ENCODE data around the gene FSTL3.
"Not testable (repeated sequence)": the region's sequence is repeated elsewhere in the genome, so short reads cannot be mapped to it uniquely, and the experiment has no call there.

The FSTL3 gene

GRCh38 chr19:661427-662196 is 14.6 kb upstream of the FSTL3 start:
- DNase-seq (ENCODE audit: low spot score): no peak

- no peak for DNase-seq (ENCODE audit: low spot score)
Measured at GRCh38 chr19:662207-662961, 13.8 kb upstream of the FSTL3 start.

DNA sequence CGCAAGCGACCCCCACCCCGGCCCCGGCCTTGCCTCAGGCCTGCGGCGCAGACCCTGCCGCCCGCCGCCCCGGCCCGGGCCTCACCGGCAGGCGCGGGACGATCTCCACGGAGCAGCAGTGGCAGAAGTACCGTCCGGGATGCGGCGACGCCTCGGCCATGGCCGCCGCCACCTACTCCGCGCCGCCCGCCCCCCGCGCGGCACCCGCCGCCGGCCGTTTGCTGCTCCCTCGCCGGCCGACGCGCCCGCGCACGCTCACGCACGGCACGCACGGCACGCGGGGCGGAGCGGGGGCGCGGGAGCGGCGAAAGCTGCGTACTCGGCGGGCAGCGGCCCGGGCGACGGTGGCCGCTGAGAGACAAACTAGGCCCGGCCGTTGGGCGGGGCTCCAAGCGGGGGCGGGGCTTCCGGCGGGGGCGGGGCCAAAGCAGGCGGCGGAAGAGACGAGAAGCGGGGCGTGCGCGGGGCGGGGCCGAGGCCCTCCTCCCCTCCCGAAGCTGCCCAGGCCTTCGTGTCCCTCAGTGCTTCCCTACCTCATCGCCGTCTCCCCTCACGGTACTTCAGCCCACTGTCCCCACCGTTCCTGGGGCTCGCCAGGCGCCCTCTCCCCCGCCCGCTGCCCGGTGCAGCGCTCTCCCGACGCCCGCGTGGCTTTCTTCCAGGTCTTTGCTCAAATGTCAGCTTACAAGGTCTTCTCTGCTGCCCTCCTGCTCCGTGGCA is 13.1 kb upstream of the FSTL3 start, which contains the start of gene RNF126:
Gene RNF126 (minus strand): TSS at position 253 of the 720 bp plus-strand sequence. CDS start 93 bp downstream, at position 160.
- DNase-seq (ENCODE audit: low spot score): peak; percentile 93

DNA sequence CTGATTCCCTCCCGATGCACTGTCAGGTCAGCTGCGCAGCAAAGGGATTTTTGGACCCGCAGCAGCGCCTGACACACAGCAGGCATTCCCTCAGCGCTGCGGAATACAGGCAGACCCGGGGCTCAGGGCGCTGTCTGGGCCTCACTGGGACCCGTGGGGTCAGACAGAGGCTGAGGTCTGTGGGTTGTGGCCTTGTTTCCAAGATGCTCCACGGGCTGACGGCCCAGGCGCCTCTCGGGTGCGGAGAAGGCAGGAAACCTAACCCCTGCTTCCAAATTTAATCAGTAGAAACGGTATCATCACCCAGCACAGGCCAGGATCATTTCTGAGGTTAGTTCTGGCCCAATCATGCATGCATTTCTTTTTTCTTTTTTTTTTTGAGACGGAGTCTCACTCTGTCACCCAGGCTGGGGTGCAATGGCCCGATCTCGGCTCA is 12.5 kb upstream of the FSTL3 start:
- no peak for DNase-seq (ENCODE audit: low spot score)

DNA sequence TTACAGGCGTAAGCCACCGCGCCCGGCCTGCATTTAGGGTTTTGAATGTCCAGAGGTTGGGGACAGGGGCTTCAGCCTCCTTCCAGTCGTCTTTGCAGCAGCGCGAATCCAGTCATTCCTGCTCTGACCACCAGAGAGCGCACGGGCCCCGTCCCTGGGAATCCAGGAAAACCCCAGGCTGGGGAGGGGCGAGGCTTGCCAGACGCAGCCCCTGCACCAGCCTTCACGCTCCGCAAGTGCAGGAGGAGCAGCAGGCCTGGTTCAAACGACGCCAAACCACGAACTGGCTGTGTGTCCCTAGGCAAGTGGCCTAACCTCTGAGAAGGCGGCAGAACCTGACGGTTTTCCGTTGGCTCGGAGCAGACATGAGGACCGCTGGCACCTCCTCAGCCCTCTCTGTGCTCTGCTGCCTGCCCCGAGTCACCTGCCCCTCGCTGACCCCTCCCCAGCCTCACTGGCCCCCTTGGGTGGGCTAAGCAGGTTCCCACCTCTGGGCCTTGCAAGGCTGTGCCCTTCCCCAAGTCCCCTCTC is 11.2 kb upstream of the FSTL3 start:
- DNase-seq (ENCODE audit: low spot score): peak; percentile 80

DNA sequence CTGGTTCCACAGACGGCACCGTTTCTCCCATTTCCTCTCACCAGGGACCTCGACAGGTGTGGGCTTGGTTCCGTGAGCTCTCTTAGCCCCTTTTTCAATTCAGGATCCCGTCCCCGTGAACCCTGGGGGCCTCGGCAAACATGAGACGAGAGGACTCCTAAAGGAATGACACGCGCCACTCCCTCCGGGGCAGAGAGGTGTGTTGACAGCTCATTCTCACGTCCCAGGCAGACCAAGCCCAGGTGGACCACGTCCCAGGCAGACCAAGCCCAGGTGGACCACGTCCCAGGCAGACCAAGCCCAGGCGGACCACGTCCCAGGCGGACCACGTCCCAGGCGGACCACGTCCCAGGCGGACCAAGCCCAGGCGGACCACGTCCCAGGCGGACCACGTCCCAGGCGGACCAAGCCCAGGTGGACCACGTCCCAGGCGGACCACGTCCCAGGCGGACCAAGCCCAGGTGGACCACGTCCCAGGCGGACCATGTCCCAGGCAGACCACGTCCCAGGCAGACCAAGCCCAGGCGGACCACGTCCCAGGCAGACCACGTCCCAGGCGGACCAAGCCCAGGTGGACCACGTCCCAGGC is 9.1 kb upstream of the FSTL3 start:
- not testable (repeated sequence) for DNase-seq (ENCODE audit: low spot score)

DNA sequence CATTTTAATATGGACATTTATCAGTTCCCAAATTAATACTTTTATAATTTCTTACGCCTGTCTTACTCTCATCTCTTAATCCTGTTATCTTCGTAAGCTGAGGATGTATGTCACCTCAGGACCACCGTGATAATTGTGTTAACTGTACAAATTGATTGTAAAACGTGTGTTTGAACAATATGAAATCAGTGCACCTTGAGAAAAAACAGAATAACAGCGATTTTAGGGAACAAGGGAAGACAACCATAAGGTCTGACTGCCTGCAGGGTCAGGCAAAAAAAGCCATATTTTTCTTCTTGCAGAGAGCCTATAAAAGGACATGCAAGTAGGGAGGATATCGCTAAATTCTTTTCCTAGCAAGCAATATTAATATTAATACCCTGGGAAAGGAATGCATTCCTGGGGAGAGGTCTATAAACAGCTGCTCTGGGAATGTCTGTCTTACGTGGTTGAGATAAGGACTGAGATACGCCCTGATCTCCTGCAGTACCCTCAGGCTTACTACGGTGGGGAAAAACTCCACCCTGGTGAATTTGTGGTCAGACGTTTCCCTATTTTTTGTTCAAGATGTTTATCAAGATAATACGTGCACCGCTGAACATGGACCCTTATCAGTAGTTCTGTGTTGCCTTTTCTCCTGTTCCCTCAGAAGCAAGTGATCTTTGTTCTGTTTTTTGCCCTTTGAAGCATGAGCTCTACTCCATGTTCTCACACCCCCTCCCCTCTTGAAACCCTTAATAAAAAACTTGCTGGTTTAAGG is 7.3 kb upstream of the FSTL3 start:
- DNase-seq (ENCODE audit: low spot score): not testable (repeated sequence)

DNA sequence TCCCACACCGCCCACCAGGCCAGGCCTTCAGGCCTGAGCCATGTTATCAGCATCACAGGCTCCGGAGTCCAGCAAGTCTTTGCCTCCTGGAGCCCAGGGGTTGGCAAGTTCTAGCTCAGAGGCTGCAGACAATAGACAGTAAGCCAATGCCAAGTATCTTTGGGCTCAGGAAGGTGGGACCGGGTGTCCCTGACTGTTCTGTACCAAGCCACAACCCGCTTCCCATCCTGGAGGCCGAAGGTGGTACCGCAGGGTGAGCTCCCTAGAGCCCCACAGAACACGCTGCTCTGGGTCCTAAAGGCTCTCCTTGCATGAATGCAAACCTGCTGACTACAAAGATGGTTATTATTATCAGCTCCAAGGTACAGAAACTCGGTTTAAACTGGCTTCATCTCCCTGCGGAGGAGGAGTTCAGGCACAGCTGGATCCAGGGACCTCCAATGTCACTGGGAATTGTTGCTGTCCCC is 5.5 kb upstream of the FSTL3 start:
- DNase-seq (ENCODE audit: low spot score): no peak

- DNase-seq (ENCODE audit: low spot score): no peak
Measured at GRCh38 chr19:674282-675151, 1.7 kb upstream of the FSTL3 start.

DNA sequence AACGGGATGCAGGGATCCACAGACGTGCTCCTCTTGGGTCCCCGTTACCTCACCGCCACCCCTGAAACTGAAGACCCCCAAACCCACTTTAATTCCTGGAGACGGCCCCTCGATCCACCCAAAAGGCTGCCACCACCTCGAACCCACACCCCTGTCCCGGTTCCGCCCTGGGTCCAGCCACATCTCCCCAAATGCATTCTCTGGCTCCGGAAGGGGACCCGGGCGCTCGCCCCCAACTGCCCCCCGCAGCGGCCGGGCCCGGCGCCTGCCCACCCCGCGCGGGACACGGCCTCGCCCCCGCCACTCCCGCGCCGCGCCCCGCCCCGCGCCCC is 219 bp upstream of the FSTL3 start:
- no peak for DNase-seq (ENCODE audit: low spot score)

GRCh38 chr19:677201-677600 is 1.0 kb downstream of the FSTL3 start:
- DNase-seq (ENCODE audit: low spot score): peak; percentile 54

DNA sequence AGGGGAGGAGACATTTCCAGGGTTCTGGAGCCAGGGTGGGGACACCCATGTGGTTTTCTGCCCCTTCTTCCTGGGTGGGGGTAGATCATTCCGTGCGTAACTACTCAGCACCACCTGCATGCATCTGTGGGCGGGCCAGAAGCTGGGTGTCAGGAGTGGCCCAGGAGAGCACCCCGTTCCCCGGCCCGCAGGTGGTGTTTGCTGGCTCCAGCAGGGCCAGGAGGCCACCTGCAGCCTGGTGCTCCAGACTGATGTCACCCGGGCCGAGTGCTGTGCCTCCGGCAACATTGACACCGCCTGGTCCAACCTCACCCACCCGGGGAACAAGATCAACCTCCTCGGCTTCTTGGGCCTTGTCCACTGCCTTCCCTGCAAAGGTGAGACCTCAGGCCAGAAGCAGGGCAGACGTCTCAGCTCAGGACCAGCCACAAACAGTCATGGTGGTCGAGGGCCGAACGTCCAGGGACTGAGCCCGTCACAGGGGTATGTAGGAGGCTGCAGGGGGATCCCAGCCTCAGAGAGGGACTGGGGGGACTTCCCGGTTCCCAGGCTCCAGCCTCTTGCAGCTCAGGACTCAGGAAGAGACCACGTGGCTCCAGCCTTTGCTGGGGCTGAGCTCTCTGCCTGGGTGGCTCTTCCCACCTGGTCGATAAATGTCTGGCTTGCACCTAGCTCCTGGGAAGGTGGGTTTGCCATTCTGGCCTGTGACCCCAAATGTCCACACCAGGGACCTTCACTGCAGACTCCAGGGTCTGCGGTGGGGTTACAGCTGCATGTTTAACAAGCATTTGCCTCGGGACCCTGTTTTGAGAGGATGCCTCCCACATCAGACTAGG is 1.6 kb downstream of the FSTL3 start:
- DNase-seq (ENCODE audit: low spot score): no peak

DNA sequence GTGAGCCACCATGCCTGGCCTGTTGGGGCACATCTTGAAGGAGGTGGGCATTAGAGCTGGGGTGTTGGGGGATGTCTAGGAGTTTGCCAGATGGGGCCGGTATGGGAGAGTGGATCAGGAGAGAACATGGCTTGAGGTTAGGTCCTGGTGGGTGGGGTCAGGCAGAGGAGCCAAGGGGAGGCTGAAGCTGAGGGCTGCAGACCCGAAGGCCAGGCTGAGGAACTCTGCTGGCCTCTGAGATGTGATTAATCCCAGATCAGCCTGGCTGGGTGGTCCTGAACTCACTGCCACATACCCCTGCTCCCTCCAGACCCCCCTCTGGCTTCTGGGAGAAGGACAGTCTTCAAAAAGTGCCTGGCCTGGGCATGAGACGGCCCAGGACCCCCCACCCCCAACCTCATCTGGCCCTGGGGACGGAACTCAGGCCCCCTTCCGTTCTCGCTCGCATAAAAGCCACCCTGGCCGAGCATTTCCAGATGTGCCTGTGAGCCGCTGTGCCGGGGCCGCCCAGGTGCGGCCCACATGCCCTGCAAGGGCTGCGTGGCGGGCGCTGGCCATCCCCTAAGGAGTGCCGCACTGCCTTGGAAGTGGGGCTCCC is 2.7 kb downstream of the FSTL3 start:
- no peak for DNase-seq (ENCODE audit: low spot score)

DNA sequence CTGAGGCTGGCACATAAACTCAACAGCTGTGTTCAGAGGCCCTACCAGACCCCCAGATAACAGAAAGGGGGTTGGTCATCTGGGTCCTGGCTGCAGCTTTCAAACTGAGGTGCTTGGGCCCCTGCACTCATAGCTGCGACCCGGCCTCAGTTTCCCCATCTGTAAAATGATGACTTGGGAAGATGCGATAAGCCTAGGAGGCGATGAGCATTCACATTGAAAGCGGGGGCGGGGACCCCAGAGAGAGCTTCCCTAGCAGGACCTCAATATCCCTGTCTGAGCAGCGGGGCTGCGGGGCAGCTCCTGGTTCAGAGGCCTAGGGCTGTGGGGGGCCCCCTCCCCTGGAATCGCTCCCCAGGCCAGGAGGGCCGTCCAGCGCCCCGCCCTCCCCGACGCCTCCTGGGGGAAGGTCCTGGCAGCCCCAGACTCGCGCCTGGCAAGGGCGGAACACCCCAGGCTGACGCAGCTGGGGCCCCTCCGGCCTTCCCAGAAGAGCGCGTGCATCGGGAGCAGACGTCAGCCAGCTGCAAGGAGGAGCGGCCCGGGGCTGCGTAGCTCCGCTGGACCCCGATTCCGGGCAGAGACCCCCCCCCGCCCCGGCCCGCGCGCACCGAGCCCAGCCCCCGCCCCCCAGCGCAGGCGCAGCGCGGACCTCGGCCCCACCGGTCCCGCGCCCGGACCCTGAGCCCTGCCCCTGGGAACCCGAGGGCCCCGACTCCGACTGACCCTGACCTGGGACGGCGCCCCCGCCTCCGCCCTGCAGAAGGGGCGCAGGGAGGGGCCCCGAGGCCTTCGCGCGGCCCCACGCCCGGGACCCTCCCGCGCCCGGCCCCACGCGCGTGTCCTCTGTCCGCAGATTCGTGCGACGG is 3.5 kb downstream of the FSTL3 start:
- no peak for DNase-seq (ENCODE audit: low spot score)

- peak; percentile 98 for DNase-seq (ENCODE audit: low spot score)
Measured at GRCh38 chr19:680287-681028, 4.3 kb downstream of the FSTL3 start.

DNA sequence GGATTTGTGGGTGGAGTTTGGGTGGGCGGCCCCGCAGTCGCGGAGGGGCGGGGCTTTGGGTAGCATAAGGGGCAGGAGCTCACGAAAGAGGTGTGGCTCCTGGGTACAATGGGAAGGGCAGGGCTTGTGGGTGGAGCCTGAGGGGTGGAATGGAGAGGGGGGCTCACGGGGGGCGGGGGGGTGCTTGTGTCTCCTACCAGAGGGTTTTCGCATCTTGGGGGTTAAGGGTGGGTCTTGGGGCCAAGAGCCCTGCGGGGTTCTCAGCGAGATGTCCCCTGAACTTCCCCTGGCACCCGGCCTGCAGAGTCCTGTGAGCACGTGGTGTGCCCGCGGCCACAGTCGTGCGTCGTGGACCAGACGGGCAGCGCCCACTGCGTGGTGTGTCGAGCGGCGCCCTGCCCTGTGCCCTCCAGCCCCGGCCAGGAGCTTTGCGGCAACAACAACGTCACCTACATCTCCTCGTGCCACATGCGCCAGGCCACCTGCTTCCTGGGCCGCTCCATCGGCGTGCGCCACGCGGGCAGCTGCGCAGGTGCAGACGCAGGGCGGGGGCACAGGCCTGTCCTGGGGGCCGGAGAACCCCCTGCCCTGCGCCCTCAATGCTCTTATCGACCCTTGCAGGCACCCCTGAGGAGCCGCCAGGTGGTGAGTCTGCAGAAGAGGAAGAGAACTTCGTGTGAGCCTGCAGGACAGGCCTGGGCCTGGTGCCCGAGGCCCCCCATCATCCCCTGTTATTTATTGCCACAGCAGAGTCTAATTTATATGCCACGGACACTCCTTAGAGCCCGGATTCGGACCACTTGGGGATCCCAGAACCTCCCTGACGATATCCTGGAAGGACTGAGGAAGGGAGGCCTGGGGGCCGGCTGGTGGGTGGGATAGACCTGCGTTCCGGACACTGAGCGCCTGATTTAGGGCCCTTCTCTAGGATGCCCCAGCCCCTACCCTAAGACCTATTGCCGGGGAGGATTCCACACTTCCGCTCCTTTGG is 5.1 kb downstream of the FSTL3 start:
- DNase-seq (ENCODE audit: low spot score): peak; percentile 96
